Tibial nerve (tissue), 4 donors: ENCODE results near the gene LANCL3.

Experiments
- EP300 ChIP-seq, 2 donors: sonication (generic); formaldehyde crosslinking; IDR thresholded peaks; one replicate each; pipeline ENCODE4 v1.6.1; 2017; ENCODE audit warnings: antibody characterized with exemption in 2 of 2, mild to moderate bottlenecking in 1 of 2
- POLR2A ChIP-seq, 2 donors: fragments of 450-650 bp; IDR thresholded peaks; one replicate each; pipeline ENCODE4 v1.6.1; 2017; ENCODE audit warnings: antibody characterized with exemption in 2 of 2, mild to moderate bottlenecking in 2 of 2, moderate library complexity in 2 of 2
- TF ChIP-seq, protein P1 (sequence below), 5 experiments: fragments of 200-600 bp in 3 of 5; fragments of 450-650 bp in 2 of 5; sonication (generic) in 3 of 5; IDR thresholded peaks; one replicate each; pipeline ENCODE4 v1.5.1; 2016 to 2019; ENCODE audit warnings: antibody characterized with exemption in 5 of 5, mild to moderate bottlenecking in 3 of 5, moderate library complexity in 2 of 5

DNA sequence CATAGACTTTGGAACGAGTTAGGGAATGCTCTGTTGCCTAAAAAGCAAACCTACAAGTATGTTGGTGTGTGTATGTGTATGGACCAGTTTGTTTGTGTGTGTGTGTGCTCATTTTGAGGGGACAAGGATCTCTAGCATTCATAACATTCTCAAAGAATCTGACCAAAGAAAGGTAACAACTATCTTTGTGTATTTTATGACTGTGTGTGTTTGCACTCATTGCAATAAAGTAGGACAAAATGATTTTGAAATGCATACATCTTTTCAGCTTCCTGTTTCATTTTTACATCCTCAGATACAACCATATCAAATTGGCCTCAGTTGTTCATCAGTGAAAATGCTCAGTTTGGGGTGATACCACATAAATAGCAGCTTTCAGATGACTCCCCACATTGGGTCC is 105.8 kb downstream of the LANCL3 start:
- TF ChIP-seq, protein P1, sequence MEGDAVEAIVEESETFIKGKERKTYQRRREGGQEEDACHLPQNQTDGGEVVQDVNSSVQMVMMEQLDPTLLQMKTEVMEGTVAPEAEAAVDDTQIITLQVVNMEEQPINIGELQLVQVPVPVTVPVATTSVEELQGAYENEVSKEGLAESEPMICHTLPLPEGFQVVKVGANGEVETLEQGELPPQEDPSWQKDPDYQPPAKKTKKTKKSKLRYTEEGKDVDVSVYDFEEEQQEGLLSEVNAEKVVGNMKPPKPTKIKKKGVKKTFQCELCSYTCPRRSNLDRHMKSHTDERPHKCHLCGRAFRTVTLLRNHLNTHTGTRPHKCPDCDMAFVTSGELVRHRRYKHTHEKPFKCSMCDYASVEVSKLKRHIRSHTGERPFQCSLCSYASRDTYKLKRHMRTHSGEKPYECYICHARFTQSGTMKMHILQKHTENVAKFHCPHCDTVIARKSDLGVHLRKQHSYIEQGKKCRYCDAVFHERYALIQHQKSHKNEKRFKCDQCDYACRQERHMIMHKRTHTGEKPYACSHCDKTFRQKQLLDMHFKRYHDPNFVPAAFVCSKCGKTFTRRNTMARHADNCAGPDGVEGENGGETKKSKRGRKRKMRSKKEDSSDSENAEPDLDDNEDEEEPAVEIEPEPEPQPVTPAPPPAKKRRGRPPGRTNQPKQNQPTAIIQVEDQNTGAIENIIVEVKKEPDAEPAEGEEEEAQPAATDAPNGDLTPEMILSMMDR (IDR thresholded peaks at IDR 0.05): no peak
- no peak for TF ChIP-seq POLR2A (IDR thresholded peaks at IDR 0.05)
- TF ChIP-seq EP300 (IDR thresholded peaks at IDR 0.05): no peak
